Adrenal gland (tissue), 12 donors: Measurements from ENCODE around the gene REEP1. TPM values are rescaled to one million over a fixed set of nuclear protein-coding genes. Genes with fewer than 3 reads are reported as not detected.
A peak's percentile ranks its signal among the peaks of the same experiment; 100 is the strongest.

Experiments
- DNase-seq, 7 donors: peaks; one replicate each; pipeline ENCODE4 v3.0.0-alpha.2; 2019 to 2020
- H3K27ac ChIP-seq, 5 donors: fragments of 200-600 bp; sonication (generic) in 4 of 5; 1 replicate in 3 of 5; 2 replicates in 2 of 5; pipeline versions ENCODE4 v1.5.1 to v1.8.0; 2016 to 2020; ENCODE audit warnings: mild to moderate bottlenecking in 1 of 5
- H3K27me3 ChIP-seq: fragments of 200-600 bp; 2 replicates; pipeline ENCODE4 v1.8.0; 2021
- H3K36me3 ChIP-seq, 2 donors: fragments of 200-600 bp; replicated peaks in 1 of 2; 1 replicate in 1 of 2; 2 replicates in 1 of 2; pipeline versions ENCODE4 v1.5.1 to v1.8.0; 2018 to 2022
- H3K4me1 ChIP-seq, 2 donors: fragments of 200-600 bp; replicated peaks in 1 of 2; 1 replicate in 1 of 2; 2 replicates in 1 of 2; pipeline versions ENCODE4 v1.5.1 to v1.8.0; 2018 to 2021
- H3K4me3 ChIP-seq, 4 donors: fragments of 200-600 bp; sonication (generic) in 3 of 4; one replicate each; pipeline ENCODE4 v1.5.1; 2016 to 2018
- H3K9me3 ChIP-seq, 3 donors: fragments of 200-600 bp; sonication (generic) in 1 of 3; replicated peaks in 1 of 3; 1 replicate in 2 of 3; 2 replicates in 1 of 3; pipeline versions ENCODE4 v1.5.1 to v1.8.0; 2016 to 2021
- POLR2A ChIP-seq, 2 donors: fragments of 450-650 bp; IDR thresholded peaks; one replicate each; pipeline ENCODE4 v1.6.1; 2017; ENCODE audit warnings: antibody characterized with exemption in 2 of 2, mild to moderate bottlenecking in 2 of 2, moderate library complexity in 1 of 2
- WGBS, 4 donors: extraction: QIAGEN DNeasy Blood & Tissue Kit in 2 of 4; methylation state at CpG; one replicate each; pipeline versions ENCODE4 v1.1.5 to v1.1.7; 2013 to 2017; 5-methylcytosine and 5-hydroxymethylcytosine counted together
- intact Hi-C, 2 donors: fragments of 100-400 bp; cut with DNase I; formaldehyde crosslinking; loops; one replicate each; pipeline versions ENCODE4 v1.14.1 to v1.15.0; 2022 to 2023
- polyA plus RNA-seq, 3 donors: library from polyadenylated mRNA; stranded (reverse); fragments of 200-250 nt in 2 of 3; fragments of 350-450 nt in 1 of 3; fragmentation: Illumina TruSeq in 1 of 3; extraction: RNeasy Lipid Tissue Mini Kit (QIAGEN cat#74804) in 1 of 3; gene quantifications; one replicate each; pipeline ENCODE4 v1.2.3, GENCODE V29; 2013 to 2014
- total RNA-seq, 9 donors: library from RNA; depleted of rRNA in 4 of 9; stranded (reverse); fragments of >200 nt in 4 of 9; fragments of 120-200 nt in 1 of 9; fragmentation: NEBNext Ultra II Directional in 1 of 9; extraction: Animal tissue kit (Norgen Biotek cat#: 25700) in 1 of 9; gene quantifications; one replicate each; pipeline versions ENCODE4 v1.1.0 to v1.2.4, GENCODE V29; 2013 to 2023
- TF ChIP-seq, protein P1 (sequence below), 6 experiments: fragments of 450-650 bp in 4 of 6; fragments of 200-600 bp in 2 of 6; sonication (generic) in 1 of 6; IDR thresholded peaks; 1 replicate in 5 of 6; 2 replicates in 1 of 6; pipeline versions ENCODE4 v1.5.1 to v1.8.0; 2016 to 2021; ENCODE audit warnings: antibody characterized with exemption in 6 of 6, mild to moderate bottlenecking in 2 of 6, moderate library complexity in 1 of 6
- donor health status: healthy with polysubstance abuse.
- donor health status: Bipolar disorder and iron deficiency.
- donor health status: DM: yes; HTN: yes; CAD: no.
- donor health status: DM: no; HTN: no; CAD: no.
- donor health status: DM: no; HTN: no; CAD: no.
- donor health status: DM: yes; HTN: yes; CAD: no.

The REEP1 gene
- total and polyA plus RNA-seq, 12 donors = 0.36 to 9.3 (median 3.1) TPM

DNA sequence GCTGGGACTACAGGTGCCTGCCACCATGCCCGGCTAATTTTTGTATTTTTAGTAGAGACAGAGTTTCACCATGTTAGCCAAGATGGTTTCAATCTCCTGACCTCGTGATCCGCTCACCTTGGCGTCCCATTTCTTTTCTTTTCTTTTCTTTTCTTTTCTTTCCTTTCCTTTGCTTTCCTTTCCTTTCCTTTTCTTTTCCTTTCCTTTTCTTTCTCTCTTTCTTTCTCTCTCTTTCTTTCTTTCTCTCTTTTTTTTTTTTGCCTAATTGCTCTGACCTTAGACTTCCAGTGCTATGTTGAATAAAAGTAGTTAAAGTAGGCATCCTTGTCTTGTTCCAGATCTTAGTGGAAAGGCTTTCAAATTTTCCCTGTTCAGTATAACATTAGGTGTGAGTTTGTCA is 41.0 kb upstream of the REEP1 start:
- no peaks in the 10 kb centered on the region for H3K36me3 ChIP-seq
- no peak overlapping the region for H3K4me3 ChIP-seq
- TF ChIP-seq, protein P1, sequence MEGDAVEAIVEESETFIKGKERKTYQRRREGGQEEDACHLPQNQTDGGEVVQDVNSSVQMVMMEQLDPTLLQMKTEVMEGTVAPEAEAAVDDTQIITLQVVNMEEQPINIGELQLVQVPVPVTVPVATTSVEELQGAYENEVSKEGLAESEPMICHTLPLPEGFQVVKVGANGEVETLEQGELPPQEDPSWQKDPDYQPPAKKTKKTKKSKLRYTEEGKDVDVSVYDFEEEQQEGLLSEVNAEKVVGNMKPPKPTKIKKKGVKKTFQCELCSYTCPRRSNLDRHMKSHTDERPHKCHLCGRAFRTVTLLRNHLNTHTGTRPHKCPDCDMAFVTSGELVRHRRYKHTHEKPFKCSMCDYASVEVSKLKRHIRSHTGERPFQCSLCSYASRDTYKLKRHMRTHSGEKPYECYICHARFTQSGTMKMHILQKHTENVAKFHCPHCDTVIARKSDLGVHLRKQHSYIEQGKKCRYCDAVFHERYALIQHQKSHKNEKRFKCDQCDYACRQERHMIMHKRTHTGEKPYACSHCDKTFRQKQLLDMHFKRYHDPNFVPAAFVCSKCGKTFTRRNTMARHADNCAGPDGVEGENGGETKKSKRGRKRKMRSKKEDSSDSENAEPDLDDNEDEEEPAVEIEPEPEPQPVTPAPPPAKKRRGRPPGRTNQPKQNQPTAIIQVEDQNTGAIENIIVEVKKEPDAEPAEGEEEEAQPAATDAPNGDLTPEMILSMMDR (IDR thresholded peaks at IDR 0.05) = no peak
- TF ChIP-seq POLR2A (IDR thresholded peaks at IDR 0.05) = no peak
- intact Hi-C loops = no loop called here
- H3K9me3 ChIP-seq = no peaks in the 10 kb centered on the region
- H3K4me1 ChIP-seq = no peaks in the 10 kb centered on the region
- H3K27me3 ChIP-seq = no peaks in the 10 kb centered on the region
- WGBS, 4 donors = 89 to 95% (median 92%) methylated on average over 3 to 4 of the region's 4 CpGs
- no peak for DNase-seq
- no peak overlapping the region for H3K27ac ChIP-seq

GRCh38 chr2:86375623-86376022 is 38.2 kb upstream of the REEP1 start:
- WGBS, 4 donors = 71 to 96% (median 84%) methylated on average over 1 of the region's 1 CpG
- no peaks in the 10 kb centered on the region for H3K9me3 ChIP-seq
- no peak overlapping the region for H3K4me3 ChIP-seq
- TF ChIP-seq, protein P1 (IDR thresholded peaks at IDR 0.05) = no peak
- TF ChIP-seq POLR2A (IDR thresholded peaks at IDR 0.05) = no peak
- H3K27me3 ChIP-seq = no peaks in the 10 kb centered on the region
- no peaks in the 10 kb centered on the region for H3K4me1 ChIP-seq
- intact Hi-C loops = no loop called here
- H3K36me3 ChIP-seq = no peaks in the 10 kb centered on the region
- H3K27ac ChIP-seq = no peak overlapping the region
- DNase-seq = no peak

DNA sequence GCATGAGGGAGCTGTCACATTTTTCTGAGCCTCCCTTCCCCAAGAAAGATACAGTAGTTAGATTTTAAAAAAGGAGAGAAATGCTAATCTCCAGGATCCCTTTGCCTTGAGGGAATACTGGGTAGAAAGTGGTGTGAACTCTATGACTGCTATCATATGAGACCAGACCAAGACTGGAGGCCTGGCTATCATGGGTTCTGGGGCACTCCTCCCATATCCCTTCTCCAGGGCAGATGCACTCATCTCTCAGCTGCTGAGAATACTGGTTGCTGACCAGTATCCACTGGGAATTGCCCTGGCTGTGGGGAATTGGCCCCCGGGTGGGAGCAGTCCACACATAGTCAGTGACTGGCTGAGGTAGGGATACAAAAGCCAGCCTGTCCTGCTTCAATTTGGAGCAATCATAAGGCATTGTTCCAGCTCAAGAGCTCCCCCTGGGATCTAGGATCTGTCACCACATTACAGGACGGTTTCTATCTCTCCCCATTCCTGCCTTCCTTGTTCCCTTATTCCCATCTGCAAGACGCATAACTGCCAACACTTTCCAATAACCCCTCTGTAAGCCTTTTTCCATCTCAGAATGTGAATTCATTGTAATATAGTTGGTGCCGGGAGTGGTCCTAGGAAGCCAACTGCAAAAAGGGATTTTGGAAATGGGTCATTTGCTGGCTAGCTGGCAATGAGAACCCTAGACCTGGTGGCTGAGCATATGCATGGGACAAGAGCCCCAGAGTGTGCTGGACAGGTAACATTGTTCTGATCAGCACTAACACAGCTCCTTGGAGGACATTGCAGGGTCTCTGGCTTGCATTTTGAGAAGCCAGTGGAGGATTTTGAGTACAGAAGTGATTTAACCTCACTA is 35.4 kb upstream of the REEP1 start:
- intact Hi-C loops = no loop called here

GRCh38 chr2:86372133-86372532 is 34.7 kb upstream of the REEP1 start:
- Histone ChIP-seq H3K27ac (no peak overlapping the region), H3K4me3 (no peak overlapping the region), H3K27me3 (no peaks in the 10 kb centered on the region), H3K36me3 (no peaks in the 10 kb centered on the region), H3K9me3 (no peaks in the 10 kb centered on the region), H3K4me1 (peaks cover 4 to 8% of the 10 kb centered on the region in 2 donors)
- DNase-seq = no peak
- TF ChIP-seq POLR2A (IDR thresholded peaks at IDR 0.05) = no peak
- TF ChIP-seq, protein P1 (IDR thresholded peaks at IDR 0.05) = no peak
- 41 to 57% (median 52%) methylated on average over 4 of the region's 4 CpGs for WGBS, 4 donors
- intact Hi-C loops = no loop called here

More for the DNA sequence above, 35.4 kb upstream of the REEP1 start:
- peak; percentile 44 to 77 (median 61) for DNase-seq
- TF ChIP-seq, protein P1 (IDR thresholded peaks at IDR 0.05) = peak; percentile 39 to 74 (median 62)
- no peak for TF ChIP-seq POLR2A (IDR thresholded peaks at IDR 0.05)
- Histone ChIP-seq H3K4me1 (peaks cover 3 to 7% of the 10 kb centered on the region in 2 donors), H3K9me3 (no peaks in the 10 kb centered on the region), H3K4me3 (no peak overlapping the region), H3K27me3 (no peaks in the 10 kb centered on the region), H3K36me3 (no peaks in the 10 kb centered on the region), H3K27ac (no peak overlapping the region)
- WGBS, 4 donors = 29 to 50% (median 44%) methylated on average over 4 of the region's 4 CpGs
